HG03159 (cell line): Measurements from ENCODE around the gene IL1RL1.

Source experiments
- ATAC-seq: cut with Tn5 transposase; IDR thresholded peaks from one replicate; pipeline ENCODE4 v1.9.1; 2021; ENCODE audit warnings: mild to moderate bottlenecking, moderate library complexity; ENCODE audit not compliant: unreplicated experiment

The IL1RL1 gene

DNA sequence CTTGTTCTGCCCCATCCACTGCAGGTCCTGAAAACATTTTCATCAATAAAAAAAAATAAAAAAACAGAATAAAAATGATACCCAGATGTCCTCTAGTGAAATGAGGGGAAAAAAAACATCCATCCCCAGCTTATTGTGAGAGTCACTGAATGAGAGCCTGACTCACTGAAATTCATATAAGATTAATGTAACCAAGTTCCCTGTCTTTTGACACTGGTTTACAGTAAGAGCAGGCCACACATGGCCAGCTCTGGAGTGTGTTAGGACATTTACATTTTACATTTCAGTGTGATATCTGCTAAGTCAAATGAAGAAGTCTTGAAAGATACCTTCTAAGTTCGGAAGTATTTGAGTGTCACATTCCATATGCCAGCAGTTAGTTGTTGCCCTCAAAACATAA, 23.1 kb downstream of the IL1RL1 start:
- ATAC-seq: no peak

DNA sequence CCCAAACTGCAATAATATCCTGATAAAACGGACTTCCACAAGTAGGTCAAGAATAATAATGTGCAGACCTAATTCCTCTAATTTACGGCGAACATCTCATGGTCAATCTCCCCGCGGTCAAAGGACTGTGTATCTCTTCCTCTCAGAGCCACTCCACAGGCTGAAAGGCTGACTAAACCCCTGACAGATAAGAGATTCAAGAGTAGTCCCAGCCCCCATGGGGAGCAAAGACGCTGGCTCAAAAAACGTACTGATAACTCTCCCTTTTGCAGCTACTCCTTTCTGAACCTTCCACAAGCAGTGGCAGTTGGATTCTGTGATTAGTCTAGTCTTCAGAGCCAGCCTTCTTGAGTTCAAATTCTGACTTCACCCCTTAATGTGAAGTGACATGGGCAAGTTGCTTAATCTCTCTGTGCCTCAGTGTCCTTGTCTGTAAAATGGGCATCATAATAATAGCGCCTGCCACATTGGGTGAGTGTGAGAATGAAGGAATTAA, 24.6 kb downstream of the IL1RL1 start:
- no peak for ATAC-seq

DNA sequence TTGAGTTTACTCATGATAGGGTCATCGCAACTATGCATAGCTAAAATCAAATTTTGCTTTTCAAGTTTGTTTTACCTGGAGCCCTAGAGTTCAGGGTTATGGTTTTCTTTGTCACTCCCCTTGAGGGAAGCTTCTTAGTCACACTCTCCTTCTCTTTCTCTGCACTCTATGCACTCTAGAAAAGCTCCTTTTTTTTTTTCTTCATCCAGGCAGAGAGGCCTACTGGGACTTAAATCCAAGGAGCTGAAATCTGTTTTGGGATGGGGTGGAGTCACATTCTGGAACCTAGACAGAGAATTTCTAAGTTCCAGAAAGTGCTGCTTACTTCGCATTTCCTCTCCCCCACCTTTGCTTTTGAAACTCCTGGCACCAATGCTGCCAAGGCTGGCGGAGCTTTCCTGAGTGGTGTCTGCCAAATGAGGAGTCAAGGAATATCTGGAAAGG, 25.2 kb downstream of the IL1RL1 start:
- no peak for ATAC-seq

DNA sequence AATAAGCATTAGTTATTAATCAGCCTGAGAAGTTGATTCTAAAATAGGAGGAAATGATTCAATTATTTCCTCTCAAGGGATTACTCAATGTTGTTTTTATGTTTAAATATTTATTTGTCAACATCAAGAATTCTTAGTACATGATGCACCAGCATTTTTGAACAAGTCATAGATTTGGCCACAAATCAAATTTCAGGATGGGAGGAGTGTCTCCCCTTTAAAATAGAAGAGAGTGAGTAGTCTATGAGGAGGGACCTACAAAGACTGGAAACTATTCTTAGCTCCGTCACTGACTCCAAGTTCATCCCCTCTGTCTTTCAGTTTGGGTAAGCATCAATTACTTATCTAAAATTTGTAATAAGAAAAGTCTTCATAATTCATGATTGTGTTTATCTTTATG, 25.6 kb downstream of the IL1RL1 start:
- ATAC-seq: no peak

DNA sequence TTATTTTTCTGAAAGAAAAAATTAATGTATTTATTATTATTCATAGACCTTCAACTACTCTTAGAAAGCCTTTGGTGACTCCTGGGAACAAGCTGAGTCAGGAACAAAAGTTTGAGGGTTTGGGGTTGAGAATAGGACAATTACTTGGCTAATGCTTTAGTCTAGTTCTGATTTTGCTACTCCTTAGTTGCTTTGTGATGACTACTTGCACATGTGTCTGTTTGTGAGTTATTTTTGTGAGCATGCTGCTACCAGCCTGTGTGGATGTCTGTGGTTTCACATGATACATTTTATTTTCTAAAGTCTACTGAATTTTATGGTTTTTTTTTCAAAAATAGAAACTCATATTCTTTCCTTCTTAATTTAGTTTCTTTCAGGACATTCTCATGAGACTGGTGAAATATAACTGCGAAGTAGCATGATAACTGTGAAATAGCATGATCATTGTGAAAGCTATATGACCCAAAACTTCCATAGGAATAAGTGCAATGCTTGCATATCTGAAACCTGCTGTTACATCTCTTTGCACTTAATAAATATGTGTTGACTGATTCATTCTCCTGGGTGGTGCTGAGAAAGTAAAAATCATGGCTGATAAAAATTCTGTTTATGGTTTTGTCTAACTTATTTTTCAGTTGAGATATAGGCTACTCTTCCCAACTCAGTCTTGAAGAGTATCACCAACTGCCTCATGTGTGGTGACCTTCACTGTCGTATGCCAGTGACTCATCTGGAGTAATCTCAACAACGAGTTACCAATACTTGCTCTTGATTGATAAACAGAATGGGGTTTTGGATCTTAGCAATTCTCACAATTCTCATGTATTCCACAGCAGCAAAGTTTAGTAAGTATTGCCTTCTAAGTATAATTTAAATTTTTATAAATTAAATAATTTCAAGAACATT, 26.4 kb downstream of the IL1RL1 start:
- ATAC-seq: no peak

DNA sequence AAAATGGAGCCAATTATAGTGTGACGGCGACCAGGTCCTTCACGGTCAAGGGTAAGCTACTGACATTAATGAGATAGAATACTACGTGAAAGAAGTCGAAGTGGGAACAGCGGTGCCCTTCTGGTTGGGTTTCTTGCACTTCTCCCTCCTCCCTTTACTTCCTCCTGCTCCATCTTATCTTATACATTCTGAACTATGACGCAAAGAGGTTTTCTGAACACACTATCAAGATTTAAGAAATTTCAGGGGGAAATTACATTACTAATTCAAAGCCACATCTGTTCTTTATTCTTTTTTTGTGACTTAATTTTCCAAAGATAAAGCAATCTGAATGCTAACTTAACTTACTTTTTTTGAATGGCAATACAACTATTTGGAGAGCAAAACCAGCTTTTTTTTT, 29.4 kb downstream of the IL1RL1 start:
- no peak for ATAC-seq

DNA sequence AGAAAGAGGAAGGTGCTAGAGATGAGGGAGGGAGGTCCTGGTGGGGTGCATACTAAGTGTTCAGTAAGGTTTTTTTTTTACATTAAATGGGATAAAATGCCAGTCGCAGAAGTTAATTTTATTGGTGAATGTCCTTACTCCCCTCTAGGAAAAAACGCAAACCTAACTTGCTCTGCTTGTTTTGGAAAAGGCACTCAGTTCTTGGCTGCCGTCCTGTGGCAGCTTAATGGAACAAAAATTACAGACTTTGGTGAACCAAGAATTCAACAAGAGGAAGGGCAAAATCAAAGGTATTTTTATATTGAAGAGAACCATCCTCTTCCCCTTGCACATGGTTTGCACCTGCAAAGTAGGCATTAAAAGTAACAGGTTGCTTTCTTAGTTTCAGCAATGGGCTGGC, 31.5 kb downstream of the IL1RL1 start:
- no peak for ATAC-seq

DNA sequence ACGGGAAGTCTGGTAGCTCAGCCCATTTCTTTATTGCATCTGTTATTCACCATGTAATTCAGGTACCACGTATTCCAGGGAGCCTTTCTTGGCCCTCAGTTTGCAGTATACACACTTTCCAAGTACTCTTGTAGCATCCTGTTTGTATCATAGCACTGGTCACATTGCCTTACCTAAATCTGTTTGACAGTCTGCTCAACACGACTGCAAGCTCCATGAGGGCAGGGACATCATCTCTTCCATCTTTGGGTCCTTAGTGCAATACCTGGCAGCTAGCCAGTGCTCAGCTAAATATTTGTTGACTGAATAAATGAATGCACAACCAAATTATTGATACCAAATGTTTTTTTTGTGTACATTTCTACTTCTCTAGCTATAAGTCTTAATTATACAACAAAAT, 33.0 kb downstream of the IL1RL1 start:
- ATAC-seq: no peak

DNA sequence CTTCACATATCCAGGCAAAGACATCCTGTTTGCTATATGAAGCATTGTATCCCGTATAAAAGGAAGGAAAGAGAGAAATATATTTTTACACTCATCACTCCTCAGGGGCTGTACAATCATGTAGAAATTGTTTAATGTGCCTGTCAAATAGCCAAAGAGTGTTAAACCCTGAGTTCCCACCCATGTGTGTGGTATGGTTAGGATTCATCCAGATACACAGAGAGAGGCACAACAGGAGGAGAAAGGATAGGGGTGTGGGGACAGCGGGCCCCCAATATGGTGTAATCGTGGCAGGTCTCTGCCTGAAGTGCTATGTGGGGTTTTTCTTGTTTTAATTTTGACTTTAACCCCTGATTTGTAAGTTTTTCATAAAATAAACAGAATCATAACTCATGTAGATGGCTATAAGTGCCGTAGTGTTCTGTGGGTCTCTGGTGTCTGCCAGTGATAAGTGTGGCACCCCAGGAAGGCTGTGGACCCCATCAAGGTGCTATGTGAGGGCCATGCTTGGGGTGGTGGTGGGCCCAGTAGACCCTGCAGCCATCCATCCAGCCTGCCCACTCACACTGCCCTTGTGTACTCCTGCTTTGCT, 34.1 kb downstream of the IL1RL1 start:
- ATAC-seq: no peak

DNA sequence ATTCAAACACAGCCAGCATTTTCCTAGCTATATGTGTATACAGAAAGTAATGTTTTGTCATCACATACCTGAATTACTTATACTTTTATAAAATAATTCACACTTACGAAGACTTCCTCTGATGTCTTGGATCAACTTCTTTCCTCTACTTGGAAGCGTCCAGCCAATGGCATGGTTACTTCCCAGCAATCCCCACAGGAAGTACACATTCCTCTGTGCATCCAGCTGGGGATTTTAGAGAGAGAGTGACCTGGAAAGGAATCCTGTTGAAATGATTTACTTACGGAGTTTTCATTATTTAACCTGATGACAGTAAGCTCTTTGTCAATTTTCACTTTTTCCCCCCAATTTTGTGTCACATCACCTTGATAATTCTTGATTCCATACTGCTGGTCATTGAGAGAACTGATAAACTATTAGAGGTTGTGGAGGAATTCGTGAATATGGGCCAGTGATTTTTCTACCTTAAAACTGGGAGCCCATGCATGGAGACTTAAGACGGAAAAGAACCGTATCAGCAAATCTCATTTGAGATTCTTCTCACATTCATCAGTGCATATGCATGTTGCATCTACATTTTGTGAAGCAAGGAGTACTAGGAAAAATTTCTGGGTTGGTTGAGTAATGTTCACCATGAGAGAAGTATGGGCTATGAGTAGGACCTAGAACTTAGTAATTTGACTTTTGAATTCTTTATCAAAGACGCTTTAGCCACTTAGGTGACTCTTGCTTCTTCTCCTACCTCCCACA, 35.2 kb downstream of the IL1RL1 start:
- ATAC-seq: no peak

DNA sequence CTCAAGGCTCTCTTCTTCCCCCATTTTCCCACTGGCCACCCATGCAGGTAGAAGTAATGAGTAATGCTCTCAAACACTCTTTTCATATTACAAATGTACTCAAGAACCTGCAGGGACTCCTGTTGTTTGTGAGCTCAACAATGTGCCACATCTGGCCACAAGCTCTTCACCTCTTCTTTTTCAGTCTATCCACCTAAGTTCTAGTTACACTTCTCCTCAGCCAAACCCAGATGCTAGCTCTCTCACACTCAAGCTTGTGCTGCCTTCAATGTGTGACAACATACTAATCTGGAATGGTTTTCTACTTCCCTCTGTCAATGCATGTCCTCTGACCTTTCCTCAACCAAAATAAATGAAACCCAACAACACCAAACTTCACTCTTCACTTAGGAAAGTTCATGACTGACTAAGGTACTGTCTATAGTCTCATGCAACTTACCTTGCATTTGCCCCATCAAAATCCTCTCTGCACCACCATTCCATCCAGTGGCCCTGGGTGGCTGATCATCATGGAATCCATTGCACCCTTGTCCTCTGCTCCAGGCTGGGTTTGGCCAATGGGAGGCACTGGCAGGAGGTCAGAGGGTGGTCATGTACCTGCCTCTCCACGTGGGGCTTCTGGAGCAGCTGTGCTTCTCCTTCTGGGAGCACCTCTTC, 38.9 kb downstream of the IL1RL1 start:
- ATAC-seq: no peak

DNA sequence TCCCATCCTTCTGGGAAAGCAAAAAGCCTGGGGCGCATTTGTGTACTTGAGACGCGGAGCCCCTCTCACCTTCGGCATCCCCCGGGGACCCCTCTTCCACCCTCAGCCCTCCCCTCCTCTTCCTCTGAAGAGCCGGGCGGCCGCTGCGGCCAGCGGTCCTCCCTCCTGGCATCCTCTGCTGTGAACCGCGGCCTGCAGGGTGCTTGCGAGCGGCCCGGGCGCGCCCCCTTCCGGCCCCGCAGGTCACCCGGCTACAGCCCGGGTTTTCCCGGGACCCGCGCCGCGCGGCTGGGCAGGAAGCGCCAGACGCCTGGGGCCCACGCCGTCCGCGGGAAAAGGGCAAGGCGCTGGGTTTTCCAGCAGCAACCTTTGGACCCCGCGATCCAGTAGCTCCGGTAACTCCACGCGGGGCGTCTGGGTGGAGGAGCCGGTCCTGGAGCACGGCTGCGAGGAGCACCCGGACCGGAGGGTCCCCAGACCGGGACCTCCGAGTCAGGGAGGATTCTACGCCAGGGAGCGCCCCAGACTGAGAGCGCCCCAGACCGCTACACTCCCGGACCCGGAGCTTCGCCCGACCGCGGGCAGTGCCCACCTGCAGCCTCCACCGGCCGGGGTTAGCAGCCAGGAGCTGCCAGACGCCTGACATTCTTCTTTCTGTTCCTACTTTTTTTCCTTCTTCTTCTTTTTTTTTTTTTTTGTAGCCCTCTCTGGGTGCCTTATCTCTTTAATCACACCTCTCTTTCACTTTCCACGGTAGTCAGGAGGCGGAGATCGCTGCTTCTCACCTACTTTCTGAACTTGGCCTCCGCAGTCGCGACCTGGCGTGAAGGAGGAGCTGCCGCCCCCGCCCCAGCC, 44.4 kb downstream of the IL1RL1 start, which contains the start of gene IL18R1:
TSS of gene IL18R1 (plus strand) at position 271 of the 855 bp plus-strand sequence. CDS start 6,865 bp downstream, outside the sequence.
- ATAC-seq: peak; percentile 80

DNA sequence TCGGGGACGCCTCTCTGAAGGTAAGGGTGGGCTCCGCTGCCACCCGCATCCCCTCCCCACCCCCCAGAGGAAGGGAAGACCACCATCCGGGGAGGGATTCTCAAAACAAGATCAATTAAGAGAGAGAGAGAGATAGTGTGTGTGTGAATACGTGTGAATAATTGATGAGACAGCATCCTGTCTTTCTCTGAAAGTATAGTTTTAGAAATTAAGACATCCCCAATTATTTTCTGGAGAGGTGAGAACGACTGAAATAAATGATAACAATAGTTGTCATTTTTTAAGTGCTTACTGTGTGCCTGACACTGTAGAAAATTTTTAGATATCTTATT, 45.0 kb downstream of the IL1RL1 start:
- peak; percentile 2 for ATAC-seq

DNA sequence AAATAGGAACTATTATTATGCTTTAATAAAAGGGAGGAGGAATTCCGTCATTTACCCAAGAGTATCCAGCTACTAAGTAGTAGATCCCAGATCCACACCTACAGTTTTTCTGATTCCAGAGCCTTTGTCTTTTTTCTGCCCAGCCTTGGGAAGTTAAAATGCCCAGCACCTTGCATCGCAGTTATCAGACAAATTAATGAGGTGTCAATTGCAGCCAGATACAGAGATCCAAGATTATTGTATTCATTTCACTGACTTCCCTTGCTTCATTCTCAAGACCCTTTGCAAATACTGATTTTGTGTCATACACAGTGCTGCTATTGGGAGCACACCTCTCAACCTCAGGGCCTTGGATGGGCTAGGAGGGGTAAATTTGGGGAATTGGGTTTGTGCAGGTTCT, 45.4 kb downstream of the IL1RL1 start:
- no peak for ATAC-seq

DNA sequence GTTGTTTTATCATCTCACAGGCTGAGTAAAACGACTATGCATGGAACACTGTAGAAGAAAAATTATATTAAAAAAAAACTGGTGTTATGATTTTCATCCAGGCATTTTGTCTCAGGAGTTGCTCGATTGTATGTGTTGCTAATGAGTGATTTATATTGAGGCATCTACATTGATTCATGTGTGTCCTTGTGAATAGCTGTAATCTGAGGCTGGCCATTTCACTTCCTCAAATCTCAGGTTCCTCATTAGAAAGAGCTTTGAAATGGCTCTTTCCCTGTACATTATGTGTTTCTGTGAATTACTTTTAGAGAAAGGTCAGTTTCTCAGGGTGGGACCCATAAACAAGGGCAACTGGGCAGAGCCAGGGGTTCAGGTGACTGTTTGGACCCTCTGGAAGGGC, 46.6 kb downstream of the IL1RL1 start:
- no peak for ATAC-seq

DNA sequence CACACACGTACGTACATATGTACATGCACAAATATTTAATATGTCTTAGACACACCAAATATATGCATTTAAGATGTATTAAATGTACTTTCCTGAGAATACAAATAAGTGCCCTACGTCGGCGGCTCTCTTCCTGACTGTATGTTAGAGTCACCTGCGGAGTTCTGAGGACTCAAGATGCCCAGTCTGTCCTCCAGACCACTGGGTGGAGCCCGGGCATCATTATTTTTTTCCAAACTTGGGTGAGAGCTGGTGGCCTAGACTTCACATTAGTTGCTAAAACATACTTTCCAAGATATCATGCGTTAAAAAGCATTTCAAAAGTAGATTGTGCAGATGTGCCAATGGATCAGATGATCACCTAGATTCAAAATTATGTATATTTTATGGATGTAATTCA, 47.1 kb downstream of the IL1RL1 start:
- no peak for ATAC-seq

DNA sequence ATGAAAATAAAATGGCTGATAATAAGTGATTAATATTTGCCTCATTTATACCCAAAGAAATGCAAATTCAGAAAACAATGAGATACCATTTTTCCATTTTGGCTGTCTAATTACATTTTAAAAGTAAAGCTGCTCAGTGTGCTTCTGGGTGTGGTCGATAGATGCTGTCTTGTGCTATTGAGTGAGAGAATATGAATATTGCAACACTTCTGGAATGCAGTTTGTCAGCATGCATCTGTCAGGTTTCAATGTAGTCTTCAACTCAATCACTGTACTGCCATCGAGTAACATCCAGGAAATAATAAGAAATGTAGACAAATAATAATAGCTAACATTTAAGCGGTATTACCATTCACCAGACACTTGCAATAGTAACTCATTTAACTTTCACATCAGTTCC, 48.2 kb downstream of the IL1RL1 start:
- no peak for ATAC-seq

DNA sequence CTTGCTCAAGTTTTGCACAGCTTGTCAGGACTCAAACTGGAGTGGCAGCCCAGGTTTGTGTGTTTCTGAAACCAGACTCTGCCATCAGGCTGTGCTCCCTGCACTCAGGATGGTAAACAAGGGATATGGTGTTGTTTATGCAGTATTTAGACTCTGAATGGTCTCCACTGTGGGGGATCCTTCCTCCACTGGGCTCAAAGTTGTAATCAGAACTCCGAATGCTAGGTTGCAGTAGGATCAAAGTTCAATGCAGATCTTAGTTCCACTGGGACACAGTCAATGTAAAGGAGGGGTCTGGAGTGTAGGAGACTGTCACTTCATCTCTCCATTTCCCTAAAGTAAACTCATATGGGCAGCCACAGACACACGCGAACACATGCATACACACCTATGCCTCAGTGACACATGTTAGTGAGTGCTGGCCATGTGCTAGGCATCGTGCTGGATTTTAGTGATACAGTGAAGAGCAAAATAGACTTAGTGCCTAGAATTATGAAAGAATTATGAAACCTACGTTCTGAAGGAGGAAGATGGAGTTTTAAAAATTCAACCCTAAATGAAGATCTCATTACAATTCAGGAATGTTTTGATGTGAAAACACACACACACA, 50.4 kb downstream of the IL1RL1 start:
- no peak for ATAC-seq

DNA sequence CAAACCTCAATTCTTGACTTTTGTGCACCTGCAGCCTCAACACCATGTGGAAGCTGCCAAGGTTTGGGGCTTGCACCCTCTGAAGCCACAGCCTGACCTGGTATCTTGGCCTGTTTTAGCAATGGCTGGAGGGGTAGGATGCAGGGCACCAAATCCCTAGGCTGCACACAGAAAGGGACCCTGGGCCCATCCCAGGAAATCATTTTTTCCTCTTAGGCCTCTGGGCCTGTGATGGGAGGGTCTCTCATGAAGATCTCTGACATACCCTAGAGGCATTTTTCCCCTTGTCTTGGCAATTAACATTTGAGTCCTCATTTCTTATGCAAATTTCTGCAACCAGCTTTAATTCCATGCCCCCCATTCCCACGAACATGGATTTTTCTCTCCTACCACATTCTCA, 54.4 kb downstream of the IL1RL1 start:
- no peak for ATAC-seq
